Astrocyte (in vitro differentiated cells and primary cell): ENCODE measurements around the gene DYNLRB2. TPM values are rescaled to one million over a fixed set of nuclear protein-coding genes. Genes with fewer than 3 reads are reported as not detected.

ENCODE experiments used
- DNase-seq: peaks from one replicate; pipeline ENCODE4 v3.0.0-alpha.2; 2010; ENCODE audit warnings: low read depth
- FAIRE-seq: peaks from 2 replicates; lab custom pipeline; 2011; peaks lifted over from hg19 to GRCh38; lab: Jason Lieb, UNC
- H2AFZ ChIP-seq: 2 replicates; pipeline ENCODE4 v1.6.0; 2012; ENCODE audit warnings: low read depth, low read length, inconsistent platforms
- H3K27ac ChIP-seq: 2 replicates; pipeline ENCODE4 v1.5.1; 2011; ENCODE audit warnings: low read depth, low read length, inconsistent platforms
- H3K27me3 ChIP-seq: 2 replicates; pipeline ENCODE4 v1.6.0; 2011; ENCODE audit warnings: low read length, inconsistent platforms; ENCODE audit not compliant: insufficient read depth
- H3K36me3 ChIP-seq: 2 replicates; pipeline ENCODE4 v1.5.1; 2011; ENCODE audit warnings: low read length, inconsistent platforms; ENCODE audit not compliant: insufficient read depth
- H3K4me1 ChIP-seq: 2 replicates; pipeline ENCODE4 v1.5.1; 2011; ENCODE audit warnings: low read length, inconsistent platforms; ENCODE audit not compliant: insufficient read depth
- H3K4me2 ChIP-seq: 2 replicates; pipeline ENCODE4 v1.6.0; 2012; ENCODE audit warnings: low read length, inconsistent platforms
- H3K4me3 ChIP-seq: 2 replicates; pipeline ENCODE4 v1.5.1; 2011; ENCODE audit warnings: low read depth, mild to moderate bottlenecking, low read length, inconsistent platforms; ENCODE audit not compliant: insufficient read depth
- H3K79me2 ChIP-seq: 2 replicates; pipeline ENCODE4 v1.6.0; 2012; ENCODE audit warnings: mild to moderate bottlenecking, low read length, inconsistent platforms; ENCODE audit not compliant: insufficient read depth
- H3K9ac ChIP-seq: 2 replicates; pipeline ENCODE4 v1.6.0; 2012; ENCODE audit warnings: mild to moderate bottlenecking, low read length, inconsistent platforms
- H3K9me3 ChIP-seq: 2 replicates; pipeline ENCODE4 v1.5.1; 2012; ENCODE audit warnings: low read depth, mild to moderate bottlenecking, low read length, inconsistent platforms; ENCODE audit not compliant: insufficient read depth
- H4K20me1 ChIP-seq: 2 replicates; pipeline ENCODE4 v1.6.0; 2012; ENCODE audit warnings: low read length, inconsistent platforms; ENCODE audit not compliant: insufficient read depth
- H3K27ac Mint-ChIP-seq: one replicate; pipeline ENCODE4 v1.8.0; 2021; ENCODE audit warnings: mild to moderate bottlenecking, mixed read lengths; ENCODE audit not compliant: unreplicated experiment
- H3K27me3 Mint-ChIP-seq: one replicate; pipeline ENCODE4 v1.8.0; 2021; ENCODE audit warnings: low read depth, mixed read lengths; ENCODE audit not compliant: unreplicated experiment
- H3K36me3 Mint-ChIP-seq: one replicate; pipeline ENCODE4 v1.8.0; 2021; ENCODE audit warnings: low read depth, mixed read lengths; ENCODE audit not compliant: unreplicated experiment
- H3K4me1 Mint-ChIP-seq: one replicate; pipeline ENCODE4 v1.8.0; 2021; ENCODE audit warnings: low read depth, mixed read lengths; ENCODE audit not compliant: unreplicated experiment
- H3K4me3 Mint-ChIP-seq: one replicate; pipeline ENCODE4 v1.8.0; 2021; ENCODE audit warnings: mild to moderate bottlenecking, moderate library complexity, mixed read lengths; ENCODE audit not compliant: unreplicated experiment
- H3K9me3 Mint-ChIP-seq: one replicate; pipeline ENCODE4 v1.8.0; 2021; ENCODE audit warnings: mild to moderate bottlenecking, mixed read lengths; ENCODE audit not compliant: unreplicated experiment
- CTCF ChIP-seq: IDR thresholded peaks from 2 replicates; pipeline ENCODE4 v1.5.1; 2011; ENCODE audit warnings: low read depth, mild to moderate bottlenecking, inconsistent platforms, low read length, moderate library complexity; ENCODE audit not compliant: insufficient read depth
- EZH2 ChIP-seq: IDR thresholded peaks from 2 replicates; pipeline ENCODE4 v1.6.1; 2012; ENCODE audit warnings: mild to moderate bottlenecking, low read length, inconsistent platforms; ENCODE audit not compliant: insufficient read depth
- total RNA-seq: library from RNA; stranded (reverse); gene quantifications from 2 replicates; pipeline ENCODE4 v1.2.1, GENCODE V29; 2021

The DYNLRB2 gene
- total RNA-seq, 1 donor from 2014 or later, result not detected

- no peak overlapping the region for H2AFZ ChIP-seq
- TF ChIP-seq EZH2 (no peak), CTCF (no peak)
- H3K4me2 ChIP-seq, result no peak overlapping the region
- H3K79me2 ChIP-seq, result no peaks in the 10 kb centered on the region
- FAIRE-seq (no peak), DNase-seq (no peak)
- H3K9me3 ChIP-seq, result no peaks in the 10 kb centered on the region
- H3K4me1 ChIP-seq, result peaks cover 3% of the 10 kb centered on the region
- Mint-ChIP-seq H3K9me3 (peaks cover 15% of the 10 kb centered on the region), H3K4me3 (no peak overlapping the region), H3K27ac (no peak overlapping the region), H3K36me3 (peaks cover 7% of the 10 kb centered on the region), H3K27me3 (no peaks in the 10 kb centered on the region), H3K4me1 (peaks cover 7% of the 10 kb centered on the region)
- H3K36me3 ChIP-seq, result no peaks in the 10 kb centered on the region
- H3K27me3 ChIP-seq, result no peaks in the 10 kb centered on the region
- no peak overlapping the region for H3K4me3 ChIP-seq
- no peak overlapping the region for H3K27ac ChIP-seq
- H3K9ac ChIP-seq, result no peak overlapping the region
- no peaks in the 10 kb centered on the region for H4K20me1 ChIP-seq
Observed at GRCh38 chr16:80592273-80592672, 51.5 kb downstream of the DYNLRB2 start.

GRCh38 chr16:80594756-80595155 is 54.0 kb downstream of the DYNLRB2 start:
- no peak for TF ChIP-seq CTCF
- no peak for TF ChIP-seq EZH2
- no peak for FAIRE-seq

GRCh38 chr16:80596507-80597207 is 55.9 kb downstream of the DYNLRB2 start:
- H3K27ac Mint-ChIP-seq, result no peak overlapping the region
- TF ChIP-seq CTCF (no peak), EZH2 (no peak)
- H3K9me3 Mint-ChIP-seq, result peaks cover 13% of the 10 kb centered on the region
- no peak overlapping the region for H3K4me3 Mint-ChIP-seq
- peak; percentile 37 for FAIRE-seq
- Histone ChIP-seq H3K4me3 (no peak overlapping the region), H4K20me1 (no peaks in the 10 kb centered on the region), H3K9me3 (no peaks in the 10 kb centered on the region), H3K9ac (no peak overlapping the region), H2AFZ (no peak overlapping the region), H3K79me2 (no peaks in the 10 kb centered on the region), H3K36me3 (no peaks in the 10 kb centered on the region), H3K27ac (no peak overlapping the region), H3K27me3 (no peaks in the 10 kb centered on the region), H3K4me2 (no peak overlapping the region), H3K4me1 (peaks cover 3% of the 10 kb centered on the region)
- peaks cover 16% of the 10 kb centered on the region for H3K4me1 Mint-ChIP-seq
- H3K36me3 Mint-ChIP-seq, result peaks cover 7% of the 10 kb centered on the region
- DNase-seq, result no peak
- H3K27me3 Mint-ChIP-seq, result no peaks in the 10 kb centered on the region

More at GRCh38 chr16:80594756-80595155, 54.0 kb downstream of the DYNLRB2 start:
- DNase-seq, result no peak
- H4K20me1 ChIP-seq, result no peaks in the 10 kb centered on the region
- no peaks in the 10 kb centered on the region for H3K27me3 ChIP-seq
- Mint-ChIP-seq H3K27me3 (no peaks in the 10 kb centered on the region), H3K27ac (no peak overlapping the region), H3K9me3 (peaks cover 13% of the 10 kb centered on the region), H3K36me3 (peaks cover 7% of the 10 kb centered on the region), H3K4me3 (no peak overlapping the region), H3K4me1 (peaks cover 14% of the 10 kb centered on the region)
- no peak overlapping the region for H2AFZ ChIP-seq
- no peak overlapping the region for H3K27ac ChIP-seq
- no peak overlapping the region for H3K4me3 ChIP-seq
- H3K4me2 ChIP-seq, result no peak overlapping the region
- H3K9ac ChIP-seq, result no peak overlapping the region
- no peaks in the 10 kb centered on the region for H3K79me2 ChIP-seq
- H3K36me3 ChIP-seq, result no peaks in the 10 kb centered on the region
- H3K9me3 ChIP-seq, result no peaks in the 10 kb centered on the region
- peaks cover 3% of the 10 kb centered on the region for H3K4me1 ChIP-seq
